Natural killer cell (primary cell): ENCODE measurements around the gene SLC35D3. TPM values are rescaled to one million over a fixed set of nuclear protein-coding genes. Genes with fewer than 3 reads are reported as not detected.
"Not testable (repeated sequence)": the region's sequence is repeated elsewhere in the genome, so short reads cannot be mapped to it uniquely, and the experiment has no call there.

Experiments
- ATAC-seq, 3 donors: fragments of 150-1000 bp in 2 of 3; fragments of 200-7000 bp in 1 of 3; cut with Tn5 transposase; 1 replicate in 1 of 3; 2 replicates in 2 of 3; pipeline ENCODE4 v1.10.0; 2021; ENCODE audit warnings: mild to moderate bottlenecking in 2 of 3, moderate library complexity in 2 of 3
- DNase-seq, 2 donors: peaks; one replicate each; pipeline versions ENCODE4 v3.0.0 to v3.0.0-alpha.2; 2013 to 2021; ENCODE audit warnings: mixed read lengths in 1 of 2
- H3K27ac ChIP-seq: one replicate; pipeline ENCODE4 v1.5.1; 2013; ENCODE audit warnings: mild to moderate bottlenecking, low read length
- H3K27me3 ChIP-seq: one replicate; pipeline ENCODE4 v1.6.1; 2013; ENCODE audit warnings: low read length; ENCODE audit not compliant: control insufficient read depth, insufficient read depth
- H3K36me3 ChIP-seq: one replicate; pipeline ENCODE4 v1.6.1; 2013; ENCODE audit warnings: low read length; ENCODE audit not compliant: control insufficient read depth, insufficient read depth
- H3K4me1 ChIP-seq: one replicate; pipeline ENCODE4 v1.6.1; 2013; ENCODE audit warnings: low read length; ENCODE audit not compliant: control insufficient read depth, insufficient read depth
- H3K4me3 ChIP-seq: one replicate; pipeline ENCODE4 v1.5.1; 2013; ENCODE audit warnings: low read length
- H3K9me3 ChIP-seq: one replicate; pipeline ENCODE4 v1.6.1; 2013; ENCODE audit warnings: low read length; ENCODE audit not compliant: control insufficient read depth, insufficient read depth
- H3K27ac Mint-ChIP-seq, 2 donors: one replicate each; pipeline ENCODE4 v1.8.0; 2022; ENCODE audit warnings: mild to moderate bottlenecking in 2 of 2, mixed read lengths in 2 of 2, moderate library complexity in 1 of 2
- H3K27me3 Mint-ChIP-seq, 2 donors: one replicate each; pipeline ENCODE4 v1.8.0; 2022; ENCODE audit warnings: low read depth in 2 of 2, mixed read lengths in 2 of 2
- H3K36me3 Mint-ChIP-seq: one replicate; pipeline ENCODE4 v1.8.0; 2022; ENCODE audit warnings: mixed read lengths
- H3K4me1 Mint-ChIP-seq, 2 donors: one replicate each; pipeline ENCODE4 v1.8.0; 2022; ENCODE audit warnings: mixed read lengths in 2 of 2
- H3K4me3 Mint-ChIP-seq: one replicate; pipeline ENCODE4 v1.8.0; 2022; ENCODE audit warnings: mild to moderate bottlenecking, moderate library complexity, mixed read lengths
- H3K9me3 Mint-ChIP-seq, 2 donors: one replicate each; pipeline ENCODE4 v1.8.0; 2022; ENCODE audit warnings: mixed read lengths in 2 of 2
- WGBS: methylation state at CpG from one replicate; pipeline ENCODE4 v1.1.7; 2013; ENCODE audit warnings: missing lambda C conversion rate; ENCODE audit not compliant: insufficient coverage; 5-methylcytosine and 5-hydroxymethylcytosine counted together
- intact Hi-C: fragments of 100-400 bp; cut with micrococcal nuclease; formaldehyde crosslinking; loops from one replicate; pipeline ENCODE4 v1.14.2; 2022
- total RNA-seq, 4 donors: library from RNA; stranded (reverse); fragments of 120-200 nt in 1 of 4; gene quantifications; one replicate each; pipeline versions ENCODE4 v1.2.3 to v1.2.4, GENCODE V29; 2013 to 2022
- TF ChIP-seq, protein P1 (sequence below): fragments of 200-600 bp; IDR thresholded peaks from one replicate; pipeline ENCODE4 v1.8.0; 2022; ENCODE audit warnings: antibody characterized with exemption

The SLC35D3 gene
- total RNA-seq, 3 donors from 2014 or later (not counting 1 experiment from before 2014, with no cell fraction given): 0.28 TPM; not detected in 2

DNA sequence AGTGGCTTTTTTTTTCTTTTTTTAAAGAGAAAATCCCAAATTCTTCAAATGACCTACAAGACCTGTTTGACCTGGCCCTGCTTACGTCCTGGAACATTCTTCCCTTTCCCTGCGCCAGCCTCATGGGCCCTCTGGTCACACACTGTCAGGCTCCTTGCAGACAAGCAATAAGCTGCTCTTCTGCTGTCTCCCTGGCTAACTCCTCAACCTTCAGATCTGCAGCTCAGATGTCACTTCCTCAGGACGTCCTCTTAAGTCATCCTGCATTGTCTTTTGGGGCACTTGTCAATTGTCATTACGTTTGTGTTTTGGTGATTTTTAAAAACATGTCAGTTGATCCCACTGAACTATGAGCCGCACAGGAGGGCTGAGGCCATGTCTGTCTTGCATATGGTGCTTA, 28.9 kb upstream of the SLC35D3 start:
- Histone ChIP-seq H3K36me3 (peaks cover 2% of the 10 kb centered on the region), H3K4me1 (no peaks in the 10 kb centered on the region), H3K27me3 (no peaks in the 10 kb centered on the region), H3K27ac (no peak overlapping the region), H3K9me3 (no peaks in the 10 kb centered on the region), H3K4me3 (no peak overlapping the region)
- Mint-ChIP-seq H3K4me1 (peaks cover 0 to 6% of the 10 kb centered on the region in 2 donors), H3K27ac (no peak overlapping the region), H3K4me3 (no peak overlapping the region), H3K9me3 (no peaks in the 10 kb centered on the region), H3K36me3 (no peaks in the 10 kb centered on the region), H3K27me3 (no peaks in the 10 kb centered on the region)
- TF ChIP-seq, protein P1, sequence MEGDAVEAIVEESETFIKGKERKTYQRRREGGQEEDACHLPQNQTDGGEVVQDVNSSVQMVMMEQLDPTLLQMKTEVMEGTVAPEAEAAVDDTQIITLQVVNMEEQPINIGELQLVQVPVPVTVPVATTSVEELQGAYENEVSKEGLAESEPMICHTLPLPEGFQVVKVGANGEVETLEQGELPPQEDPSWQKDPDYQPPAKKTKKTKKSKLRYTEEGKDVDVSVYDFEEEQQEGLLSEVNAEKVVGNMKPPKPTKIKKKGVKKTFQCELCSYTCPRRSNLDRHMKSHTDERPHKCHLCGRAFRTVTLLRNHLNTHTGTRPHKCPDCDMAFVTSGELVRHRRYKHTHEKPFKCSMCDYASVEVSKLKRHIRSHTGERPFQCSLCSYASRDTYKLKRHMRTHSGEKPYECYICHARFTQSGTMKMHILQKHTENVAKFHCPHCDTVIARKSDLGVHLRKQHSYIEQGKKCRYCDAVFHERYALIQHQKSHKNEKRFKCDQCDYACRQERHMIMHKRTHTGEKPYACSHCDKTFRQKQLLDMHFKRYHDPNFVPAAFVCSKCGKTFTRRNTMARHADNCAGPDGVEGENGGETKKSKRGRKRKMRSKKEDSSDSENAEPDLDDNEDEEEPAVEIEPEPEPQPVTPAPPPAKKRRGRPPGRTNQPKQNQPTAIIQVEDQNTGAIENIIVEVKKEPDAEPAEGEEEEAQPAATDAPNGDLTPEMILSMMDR: no peak
- intact Hi-C loops: no loop called here
- DNase-seq (no peak), ATAC-seq (no peak)
- 84% methylated on average over 5 of the region's 5 CpGs for WGBS

DNA sequence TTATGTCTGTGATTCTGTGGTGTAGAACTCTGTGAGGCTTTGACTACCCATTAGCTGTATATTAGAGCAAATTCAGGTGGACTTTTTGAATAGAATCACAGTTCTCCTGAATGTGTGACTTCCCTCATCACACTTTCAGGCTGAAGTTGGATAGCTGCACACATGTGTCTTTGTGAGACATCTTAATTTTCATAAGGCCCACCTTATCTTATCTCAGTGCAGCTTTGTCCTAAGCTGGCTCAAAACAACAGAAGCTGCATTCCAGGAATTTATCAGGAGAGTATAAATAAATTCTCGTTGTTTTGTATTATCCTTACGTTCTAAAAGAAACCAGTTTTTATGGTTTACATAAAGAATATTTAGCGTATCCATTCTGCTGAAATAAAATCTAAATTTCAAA, 26.2 kb upstream of the SLC35D3 start:
- H3K27ac Mint-ChIP-seq: no peak overlapping the region
- ATAC-seq: no peak
- WGBS: 100% methylated on average over 2 of the region's 3 CpGs

DNA sequence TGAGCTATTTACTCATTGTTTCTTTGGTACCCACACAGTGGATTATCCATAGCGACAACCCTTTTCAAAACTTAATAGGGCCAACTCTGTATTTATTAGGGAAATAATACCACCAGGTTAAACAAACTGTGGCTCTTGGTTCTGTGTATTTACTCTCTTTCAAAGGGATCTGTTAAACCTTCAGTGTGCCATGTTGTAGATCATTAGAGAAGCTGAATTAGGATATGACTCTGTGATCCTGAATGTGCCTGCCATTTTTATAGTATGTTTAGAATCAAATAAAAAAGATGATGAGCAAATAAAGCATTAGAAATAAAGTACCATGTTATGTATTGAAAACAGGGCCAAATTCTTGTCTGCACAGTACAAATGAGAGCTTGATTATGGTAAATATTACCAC, 25.0 kb upstream of the SLC35D3 start:
- Histone ChIP-seq H3K4me1 (no peaks in the 10 kb centered on the region), H3K9me3 (no peaks in the 10 kb centered on the region), H3K27ac (no peak overlapping the region), H3K27me3 (no peaks in the 10 kb centered on the region), H3K36me3 (peaks cover 4% of the 10 kb centered on the region), H3K4me3 (no peak overlapping the region)
- Mint-ChIP-seq H3K4me1 (no peaks in the 10 kb centered on the region), H3K4me3 (no peak overlapping the region), H3K27me3 (no peaks in the 10 kb centered on the region), H3K27ac (no peak overlapping the region), H3K9me3 (no peaks in the 10 kb centered on the region), H3K36me3 (peaks cover 11% of the 10 kb centered on the region)
- no CpG with 5 or more reads among the region's 1 CpG for WGBS
- TF ChIP-seq, protein P1: no peak
- DNase-seq (no peak), ATAC-seq (no peak)
- intact Hi-C loops: no loop called here

More for the DNA sequence above, 26.2 kb upstream of the SLC35D3 start:
- H3K36me3 ChIP-seq: peaks cover 4% of the 10 kb centered on the region
- H3K4me3 Mint-ChIP-seq: no peak overlapping the region
- H3K36me3 Mint-ChIP-seq: peaks cover 7% of the 10 kb centered on the region
- no peak overlapping the region for H3K27ac ChIP-seq
- no peaks in the 10 kb centered on the region for H3K27me3 ChIP-seq
- no peak overlapping the region for H3K4me3 ChIP-seq
- TF ChIP-seq, protein P1: no peak
- no peak for DNase-seq
- H3K27me3 Mint-ChIP-seq: no peaks in the 10 kb centered on the region
- H3K4me1 ChIP-seq: no peaks in the 10 kb centered on the region
- no peaks in the 10 kb centered on the region for H3K9me3 ChIP-seq
- no peaks in the 10 kb centered on the region for H3K9me3 Mint-ChIP-seq
- no peaks in the 10 kb centered on the region for H3K4me1 Mint-ChIP-seq
- intact Hi-C loops: no loop called here

DNA sequence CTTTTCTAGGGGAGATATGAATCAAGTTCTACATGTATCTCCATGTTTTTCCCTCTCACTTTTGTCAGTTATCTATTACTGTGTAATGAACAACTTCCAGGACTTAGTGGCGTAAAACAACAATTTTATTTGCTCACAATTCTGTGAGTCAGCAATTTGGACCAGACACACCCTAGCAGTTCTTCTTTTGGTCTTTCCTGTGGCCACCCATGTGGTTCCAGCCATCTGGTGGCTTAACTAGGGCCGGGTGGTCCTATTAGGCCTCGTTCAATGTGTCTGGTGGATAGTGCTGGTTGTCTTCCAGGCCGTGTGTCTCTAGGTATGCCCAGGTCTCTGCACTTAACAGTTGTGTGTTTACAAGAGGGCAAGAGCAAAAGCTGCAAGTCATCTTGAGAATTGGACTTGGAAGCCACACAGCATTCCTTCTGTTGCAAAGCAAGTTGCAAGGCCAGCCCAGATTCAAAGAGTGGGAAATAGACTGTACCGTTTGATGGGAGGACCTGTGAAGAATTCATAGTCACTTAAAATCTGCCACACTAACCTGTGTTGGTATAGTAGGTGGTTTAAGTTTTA, 20.8 kb upstream of the SLC35D3 start:
- intact Hi-C loops: no loop called here
- H3K4me3 Mint-ChIP-seq: no peak overlapping the region
- no peak for ATAC-seq
- H3K27me3 ChIP-seq: no peaks in the 10 kb centered on the region
- no peaks in the 10 kb centered on the region for H3K9me3 Mint-ChIP-seq
- no peak for DNase-seq
- no peak overlapping the region for H3K4me3 ChIP-seq
- no peaks in the 10 kb centered on the region for H3K4me1 ChIP-seq
- no peaks in the 10 kb centered on the region for H3K9me3 ChIP-seq
- H3K27me3 Mint-ChIP-seq: no peaks in the 10 kb centered on the region
- H3K27ac Mint-ChIP-seq: no peak overlapping the region
- peaks cover 6% of the 10 kb centered on the region for H3K36me3 ChIP-seq
- H3K36me3 Mint-ChIP-seq: peaks cover 15% of the 10 kb centered on the region
- H3K27ac ChIP-seq: no peak overlapping the region
- TF ChIP-seq, protein P1: no peak
- WGBS: 93% methylated on average over 5 of the region's 5 CpGs
- H3K4me1 Mint-ChIP-seq: no peaks in the 10 kb centered on the region

DNA sequence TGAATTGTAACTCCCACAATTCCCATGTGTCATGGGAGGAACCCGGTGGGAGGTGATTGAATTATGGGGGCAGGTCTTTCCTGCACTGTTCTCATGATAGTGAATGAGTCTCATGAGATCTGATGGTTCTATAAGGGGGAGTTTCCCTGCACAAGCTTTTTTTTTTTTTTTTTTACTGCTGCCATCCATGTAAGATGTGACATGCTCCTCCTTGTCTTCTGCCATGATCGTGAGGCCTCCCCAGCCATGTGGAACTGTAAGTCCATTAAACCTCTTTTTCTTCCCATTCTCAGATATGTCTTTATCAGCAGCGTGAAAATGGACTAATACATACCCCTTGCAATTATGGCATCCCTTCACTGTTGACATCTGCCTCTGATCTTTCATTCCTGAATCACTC, 17.6 kb upstream of the SLC35D3 start:
- H3K27me3 ChIP-seq, H3K27me3 Mint-ChIP-seq, H3K27ac Mint-ChIP-seq, H3K9me3 Mint-ChIP-seq, H3K4me3 ChIP-seq, H3K4me1 ChIP-seq, H3K4me3 Mint-ChIP-seq, H3K36me3 ChIP-seq, intact Hi-C loops, DNase-seq, H3K27ac ChIP-seq, H3K9me3 ChIP-seq, ATAC-seq, H3K4me1 Mint-ChIP-seq: not testable (repeated sequence)
- peaks cover 15% of the 10 kb centered on the region for H3K36me3 Mint-ChIP-seq
- WGBS: over 99% methylated on average over 3 of the region's 3 CpGs
